GM13977 (cell line): ENCODE results near the gene EXOSC5.

Experiments
- DNase-seq: peaks from one replicate; pipeline ENCODE4 v3.0.0; 2012; ENCODE audit warnings: low spot score
- CTCF ChIP-seq: IDR thresholded peaks from 2 replicates; pipeline ENCODE4 v1.5.1; 2012; ENCODE audit warnings: mild to moderate bottlenecking, control low read depth; ENCODE audit not compliant: insufficient read depth; ENCODE audit errors: extremely low read depth, missing control alignments
- in situ Hi-C: fragments of 300-500 bp; cut with MboI; formaldehyde crosslinking; loops from one replicate; pipeline ENCODE4 v1.12.0; 2022; ENCODE audit warnings: low sequenced_read_pairs, low pct_unique_long_range_greater_than_20kb, mixed read lengths, inconsistent platforms; ENCODE audit not compliant: unreplicated experiment

Gene EXOSC5

GRCh38 chr19:41363371-41363752 is 33.8 kb downstream of the EXOSC5 start:
- no peak for DNase-seq
- no peak for TF ChIP-seq CTCF
- in situ Hi-C loops = no loop called here

- in situ Hi-C loops = no loop called here
- no peak for TF ChIP-seq CTCF
- no peak for DNase-seq
Observed at GRCh38 chr19:41362143-41362847, 34.9 kb downstream of the EXOSC5 start.

- in situ Hi-C loops = no loop called here
- no peak for DNase-seq
Observed at GRCh38 chr19:41359741-41360140, 37.4 kb downstream of the EXOSC5 start.

GRCh38 chr19:41357746-41358145 is 39.4 kb downstream of the EXOSC5 start:
- no peak for TF ChIP-seq CTCF
- in situ Hi-C loops = no loop called here
- DNase-seq = no peak

More at GRCh38 chr19:41359741-41360140, 37.4 kb downstream of the EXOSC5 start:
- TF ChIP-seq CTCF = no peak

- TF ChIP-seq CTCF = no peak
- no peak for DNase-seq
- in situ Hi-C loops = no loop called here
Observed at GRCh38 chr19:41356984-41357739, 40.0 kb downstream of the EXOSC5 start.

- in situ Hi-C loops = no loop called here
- DNase-seq = no peak
- no peak for TF ChIP-seq CTCF
Observed at GRCh38 chr19:41355802-41356201, 41.4 kb downstream of the EXOSC5 start.
